HEK293T (cell line): ENCODE data around the gene MEF2B.

Source experiments
- ARNT ChIP-seq: fragments of 450-650 bp; IDR thresholded peaks from 2 replicates; pipeline ENCODE4 v1.6.1; 2017; ENCODE audit warnings: mild to moderate bottlenecking
- BHLHE40 ChIP-seq: fragments of 450-650 bp; IDR thresholded peaks from 2 replicates; pipeline ENCODE4 v1.6.1; 2016; ENCODE audit warnings: mild to moderate bottlenecking, moderate library complexity, borderline replicate concordance
- ELF4 ChIP-seq: fragments of 450-650 bp; IDR thresholded peaks from 2 replicates; pipeline ENCODE4 v1.6.1; 2017; ENCODE audit warnings: antibody characterized with exemption
- FOXA1 ChIP-seq: fragments of 450-650 bp; IDR thresholded peaks from 2 replicates; pipeline ENCODE4 v1.6.1; 2016; ENCODE audit warnings: mild to moderate bottlenecking
- FOXK2 ChIP-seq: fragments of 450-650 bp; IDR thresholded peaks from 2 replicates; pipeline ENCODE4 v1.6.1; 2016; ENCODE audit warnings: mild to moderate bottlenecking
- FOXM1 ChIP-seq: fragments of 450-650 bp; IDR thresholded peaks from 2 replicates; pipeline ENCODE4 v1.6.1; 2017; ENCODE audit warnings: mild to moderate bottlenecking, borderline replicate concordance
- HDGF ChIP-seq: fragments of 450-650 bp; IDR thresholded peaks from 2 replicates; pipeline ENCODE4 v1.6.1; 2017; ENCODE audit warnings: antibody characterized with exemption, borderline replicate concordance
- L3MBTL2 ChIP-seq: fragments of 450-650 bp; conservative IDR thresholded peaks from 2 replicates; pipeline ENCODE4 v1.6.1; 2016; ENCODE audit warnings: mild to moderate bottlenecking
- LEF1 ChIP-seq: fragments of 450-650 bp; IDR thresholded peaks from 2 replicates; pipeline ENCODE4 v1.6.1; 2017; ENCODE audit warnings: mild to moderate bottlenecking, borderline replicate concordance
- NFRKB ChIP-seq: fragments of 450-650 bp; IDR thresholded peaks from 2 replicates; pipeline ENCODE4 v1.6.1; 2016; ENCODE audit warnings: mild to moderate bottlenecking, moderate library complexity
- SUZ12 ChIP-seq: fragments of 450-650 bp; IDR thresholded peaks from 2 replicates; pipeline ENCODE4 v1.6.1; 2016; ENCODE audit warnings: mild to moderate bottlenecking
- TARDBP ChIP-seq: fragments of 450-650 bp; IDR thresholded peaks from 2 replicates; pipeline ENCODE4 v1.6.1; 2016

- no peak for TF ChIP-seq ARNT
- no peak for TF ChIP-seq L3MBTL2
- no peak for TF ChIP-seq BHLHE40
- TF ChIP-seq SUZ12: no peak
- no peak for TF ChIP-seq HDGF
- TF ChIP-seq NFRKB: no peak
- no peak for TF ChIP-seq FOXM1
- TF ChIP-seq FOXK2: no peak
- no peak for TF ChIP-seq LEF1
- TF ChIP-seq ELF4: no peak
- no peak for TF ChIP-seq TARDBP
- no peak for TF ChIP-seq FOXA1
Observed at GRCh38 chr19:19106056-19106551, 64.0 kb downstream of the MEF2B start.
